Small intestine (tissue), 7 donors: ENCODE measurements around the gene VLDLR. TPM values are rescaled to one million over a fixed set of nuclear protein-coding genes. Genes with fewer than 3 reads are reported as not detected.
A peak's percentile ranks its signal among the peaks of the same experiment; 100 is the strongest.

Experiments
- DNase-seq, 2 donors: peaks; one replicate each; pipeline versions ENCODE4 v3.0.0 to v3.0.0-alpha.2; 2013
- FAIRE-seq: peaks from 2 replicates; lab custom pipeline; 2012; peaks lifted over from hg19 to GRCh38; lab: Jason Lieb, UNC
- H3K27ac ChIP-seq, 3 donors: one replicate each; pipeline ENCODE4 v1.5.1; 2013; ENCODE audit warnings: low read length in 2 of 3, mild to moderate bottlenecking in 2 of 3, control low read depth in 1 of 3, inconsistent platforms in 1 of 3, low read depth in 1 of 3, moderate library complexity in 1 of 3
- H3K27me3 ChIP-seq, 3 donors: one replicate each; pipeline ENCODE4 v1.6.1; 2013; ENCODE audit warnings: low read length in 3 of 3, inconsistent platforms in 1 of 3; ENCODE audit not compliant: control insufficient read depth in 3 of 3, insufficient read depth in 3 of 3
- H3K36me3 ChIP-seq, 3 donors: one replicate each; pipeline ENCODE4 v1.6.1; 2013; ENCODE audit warnings: low read length in 3 of 3, inconsistent platforms in 1 of 3, low read depth in 1 of 3, mild to moderate bottlenecking in 1 of 3, moderate library complexity in 1 of 3; ENCODE audit not compliant: control insufficient read depth in 3 of 3, insufficient read depth in 2 of 3
- H3K4me1 ChIP-seq, 3 donors: one replicate each; pipeline ENCODE4 v1.6.1; 2013; ENCODE audit warnings: low read length in 2 of 3, inconsistent platforms in 1 of 3, low read depth in 1 of 3, mild to moderate bottlenecking in 1 of 3, moderate library complexity in 1 of 3; ENCODE audit not compliant: control insufficient read depth in 3 of 3, insufficient read depth in 2 of 3
- H3K4me3 ChIP-seq, 3 donors: one replicate each; pipeline ENCODE4 v1.5.1; 2013; ENCODE audit warnings: low read length in 3 of 3, control low read depth in 1 of 3, inconsistent platforms in 1 of 3, low read depth in 1 of 3, mild to moderate bottlenecking in 1 of 3, moderate library complexity in 1 of 3
- H3K9me3 ChIP-seq, 2 donors: one replicate each; pipeline ENCODE4 v1.6.1; 2013; ENCODE audit warnings: low read depth in 1 of 2, low read length in 1 of 2; ENCODE audit not compliant: control insufficient read depth in 2 of 2, insufficient read depth in 1 of 2
- WGBS, 3 donors: extraction: QIAGEN DNeasy Blood & Tissue Kit; methylation state at CpG; one replicate each; pipeline ENCODE4 v1.1.7; 2013; 5-methylcytosine and 5-hydroxymethylcytosine counted together
- polyA plus RNA-seq, 4 donors: library from polyadenylated mRNA; stranded (reverse) in 3 of 4; unstranded in 1 of 4; fragments of 200-250 nt in 3 of 4; fragments of 120-200 nt in 1 of 4; gene quantifications; one replicate each; pipeline versions ENCODE4 v1.2.1 to v1.2.3, GENCODE V29; 2013
- donor health status: healthy with polysubstance abuse.
- donor health status: control.
- donor health status: control.
- donor health status: Bipolar disorder and iron deficiency.
- donor health status: healthy.

Gene VLDLR
- polyA plus RNA-seq, 4 donors = 0.81 to 2.4 (median 2.1) TPM; not detected in 1

DNA sequence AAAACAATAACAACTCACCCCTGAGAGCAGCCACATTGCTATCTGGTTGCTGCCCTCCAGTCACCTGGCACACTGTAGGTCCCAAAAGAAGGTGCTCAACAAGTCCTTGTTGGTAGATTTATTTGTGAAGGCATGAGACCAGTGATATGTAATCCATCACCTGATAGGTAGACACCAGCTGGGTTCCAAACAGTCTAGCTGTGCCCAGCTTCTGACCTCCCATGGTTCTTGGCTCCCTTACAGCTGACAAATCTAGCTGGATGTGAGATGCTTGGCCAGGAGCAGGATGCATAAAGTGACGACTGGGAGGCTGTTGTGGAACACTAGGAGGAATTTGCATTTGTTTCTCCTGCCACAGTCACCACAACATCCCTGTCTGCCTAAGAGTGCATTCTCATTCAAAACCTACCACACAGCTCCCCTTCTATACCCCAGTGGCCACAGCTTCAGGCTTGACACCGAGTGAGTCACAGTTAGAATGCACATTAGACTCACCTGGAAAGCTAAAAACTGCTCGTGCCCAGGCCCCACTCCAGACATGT, 7.8 kb upstream of the VLDLR start:
- Histone ChIP-seq H3K36me3 (no peaks in the 10 kb centered on the region), H3K4me1 (no peaks in the 10 kb centered on the region), H3K4me3 (no peak overlapping the region), H3K27me3 (peaks cover 0 to 13% (median 7%) of the 10 kb centered on the region in 3 donors), H3K9me3 (no peaks in the 10 kb centered on the region), H3K27ac (no peak overlapping the region)
- 58 to 83% (median 70%) methylated on average over 3 of the region's 3 CpGs for WGBS, 3 donors
- DNase-seq (no peak), FAIRE-seq (no peak)

DNA sequence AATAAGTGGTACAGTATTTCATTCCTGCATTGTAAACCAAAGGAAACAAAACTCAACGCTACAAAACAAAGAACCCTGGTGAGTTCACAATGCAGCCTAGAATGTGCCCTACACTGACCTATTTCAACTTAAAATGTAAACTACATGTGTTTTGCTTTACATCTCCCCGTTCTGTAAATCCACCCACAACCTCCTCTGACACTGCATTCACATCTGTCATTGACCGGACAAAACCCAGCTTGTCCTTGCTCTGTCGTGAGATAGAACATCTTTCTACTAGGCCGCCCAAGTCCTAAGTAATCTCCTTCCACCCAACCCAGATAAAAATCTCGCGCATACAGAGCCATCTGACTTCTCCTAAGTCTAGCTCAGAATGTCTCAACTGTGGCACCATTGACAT, 6.1 kb upstream of the VLDLR start:
- Histone ChIP-seq H3K9me3 (no peaks in the 10 kb centered on the region), H3K4me1 (no peaks in the 10 kb centered on the region), H3K27me3 (peaks cover 0 to 30% (median 8%) of the 10 kb centered on the region in 3 donors), H3K27ac (no peak overlapping the region), H3K4me3 (no peak overlapping the region), H3K36me3 (no peaks in the 10 kb centered on the region)
- DNase-seq (no peak), FAIRE-seq (no peak)
- WGBS, 3 donors = 77 to 87% (median 82%) methylated on average over 7 of the region's 7 CpGs

DNA sequence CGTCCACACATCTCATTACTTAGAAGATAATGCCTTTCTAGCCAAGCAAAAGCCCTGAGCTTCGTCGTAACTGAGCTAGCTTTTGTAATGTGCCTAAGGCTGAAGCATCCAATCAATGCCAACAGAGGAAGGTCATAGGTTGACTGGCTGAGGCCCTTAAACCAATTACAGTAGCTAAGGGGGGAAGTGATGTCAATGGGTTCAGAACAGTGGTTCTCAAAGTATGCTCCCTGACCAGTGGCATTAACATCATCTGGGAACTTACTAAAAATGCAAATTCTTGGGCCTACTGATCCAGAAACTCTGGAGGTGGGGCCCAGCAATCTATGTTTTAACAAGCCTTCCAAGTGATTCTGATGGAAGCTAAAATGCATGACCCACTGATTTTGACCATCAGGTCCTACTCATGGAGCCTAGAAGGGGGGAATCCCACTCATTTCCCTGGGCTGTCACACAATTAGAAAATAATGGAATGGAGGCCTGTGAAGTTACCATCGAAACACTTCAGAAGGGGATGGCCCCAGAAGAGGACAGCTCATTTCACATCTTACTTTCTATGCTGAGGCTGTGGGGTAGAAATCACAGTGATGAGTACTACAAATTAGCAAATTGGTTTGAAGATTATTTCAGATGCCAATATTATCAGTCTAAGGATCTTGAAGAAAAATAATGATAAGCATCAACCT, 4.8 kb upstream of the VLDLR start:
- FAIRE-seq (no peak), DNase-seq (no peak)
- Histone ChIP-seq H3K9me3 (no peaks in the 10 kb centered on the region), H3K27me3 (peaks cover 0 to 38% (median 8%) of the 10 kb centered on the region in 3 donors), H3K4me3 (no peak overlapping the region), H3K27ac (no peak overlapping the region), H3K4me1 (no peaks in the 10 kb centered on the region), H3K36me3 (no peaks in the 10 kb centered on the region)
- WGBS, 3 donors = 88 to 91% (median 88%) methylated on average over 4 of the region's 4 CpGs

DNA sequence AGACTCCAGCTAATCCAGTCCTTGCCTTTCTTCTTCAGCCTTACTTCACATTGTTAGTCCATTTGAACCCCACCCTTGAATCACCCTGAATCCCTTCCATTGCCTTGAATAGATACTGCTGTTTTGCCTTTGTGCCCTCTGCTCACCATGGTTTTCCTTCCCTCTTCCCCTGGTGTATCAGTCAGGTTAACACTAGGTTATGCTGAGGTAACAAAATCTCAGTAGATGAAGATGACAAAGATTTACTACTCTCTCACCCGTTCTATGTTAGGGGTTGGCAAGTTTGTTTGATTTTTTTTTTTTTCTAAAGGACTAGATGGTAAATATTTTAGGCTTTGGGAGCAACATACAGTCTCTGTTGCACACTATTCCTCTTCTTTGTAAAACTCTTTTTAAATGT, 3.3 kb upstream of the VLDLR start:
- FAIRE-seq (no peak), DNase-seq (no peak)
- no peaks in the 10 kb centered on the region for H3K9me3 ChIP-seq
- H3K27ac ChIP-seq = no peak overlapping the region
- no peaks in the 10 kb centered on the region for H3K36me3 ChIP-seq
- H3K27me3 ChIP-seq = peaks cover 0 to 50% (median 8%) of the 10 kb centered on the region in 3 donors
- H3K4me1 ChIP-seq = peaks cover 0 to 6% (median 2%) of the 10 kb centered on the region in 3 donors
- H3K4me3 ChIP-seq = no peak overlapping the region
- WGBS, 3 donors = 82 to 92% (median 86%) methylated on average over 1 of the region's 1 CpG

DNA sequence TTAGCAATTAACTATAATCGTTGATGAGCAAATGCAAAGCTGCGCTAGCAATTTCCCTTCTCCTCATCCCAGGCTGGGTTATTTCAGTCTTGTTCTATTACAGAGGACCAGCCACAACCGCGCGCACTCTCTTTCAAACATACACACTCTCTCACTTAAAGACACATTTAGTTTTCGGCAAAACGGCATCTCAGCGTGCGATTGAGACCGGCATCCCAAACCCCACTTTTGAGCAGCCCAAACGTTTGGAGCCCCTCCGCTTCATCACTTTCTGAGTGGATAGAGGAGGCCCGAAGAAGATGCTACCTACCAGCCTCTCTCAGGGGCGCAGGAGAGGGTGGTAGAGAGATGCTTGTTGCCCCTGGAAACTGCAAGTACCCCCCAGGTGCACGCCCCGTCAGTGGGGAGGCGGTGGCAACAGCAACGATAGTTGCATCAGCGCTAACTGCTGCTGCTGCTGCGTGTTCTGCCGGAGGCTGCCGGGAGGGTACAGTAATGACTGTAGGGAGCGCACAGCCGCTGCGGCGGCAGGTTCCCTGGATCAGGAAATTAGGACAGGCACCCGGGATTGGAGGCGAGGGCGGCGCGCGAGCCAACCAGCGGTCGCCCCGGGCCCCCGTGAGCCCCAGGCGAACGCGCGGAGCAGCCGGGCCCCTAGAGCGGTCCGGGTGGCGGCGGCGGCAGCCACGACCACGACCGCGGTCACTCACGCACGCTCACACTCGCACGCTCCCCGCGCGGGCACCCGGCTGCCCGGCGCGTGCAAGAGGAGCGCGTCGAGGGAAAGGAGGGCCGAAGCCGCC, 467 bp upstream of the VLDLR start:
- Histone ChIP-seq H3K27me3 (peaks cover 0 to 62% (median 8%) of the 10 kb centered on the region in 3 donors), H3K9me3 (no peaks in the 10 kb centered on the region), H3K27ac (no peak overlapping the region), H3K4me3 (peak overlapping the region; percentile 27 to 71 (median 48)), H3K36me3 (no peaks in the 10 kb centered on the region), H3K4me1 (peaks cover 0 to 8% (median 2%) of the 10 kb centered on the region in 3 donors)
- FAIRE-seq (no peak), DNase-seq (peak in 1 of 2 donors; percentile 63)
- WGBS, 3 donors = 4 to 9% (median 7%) methylated on average over 39 to 66 of the region's 66 CpGs

DNA sequence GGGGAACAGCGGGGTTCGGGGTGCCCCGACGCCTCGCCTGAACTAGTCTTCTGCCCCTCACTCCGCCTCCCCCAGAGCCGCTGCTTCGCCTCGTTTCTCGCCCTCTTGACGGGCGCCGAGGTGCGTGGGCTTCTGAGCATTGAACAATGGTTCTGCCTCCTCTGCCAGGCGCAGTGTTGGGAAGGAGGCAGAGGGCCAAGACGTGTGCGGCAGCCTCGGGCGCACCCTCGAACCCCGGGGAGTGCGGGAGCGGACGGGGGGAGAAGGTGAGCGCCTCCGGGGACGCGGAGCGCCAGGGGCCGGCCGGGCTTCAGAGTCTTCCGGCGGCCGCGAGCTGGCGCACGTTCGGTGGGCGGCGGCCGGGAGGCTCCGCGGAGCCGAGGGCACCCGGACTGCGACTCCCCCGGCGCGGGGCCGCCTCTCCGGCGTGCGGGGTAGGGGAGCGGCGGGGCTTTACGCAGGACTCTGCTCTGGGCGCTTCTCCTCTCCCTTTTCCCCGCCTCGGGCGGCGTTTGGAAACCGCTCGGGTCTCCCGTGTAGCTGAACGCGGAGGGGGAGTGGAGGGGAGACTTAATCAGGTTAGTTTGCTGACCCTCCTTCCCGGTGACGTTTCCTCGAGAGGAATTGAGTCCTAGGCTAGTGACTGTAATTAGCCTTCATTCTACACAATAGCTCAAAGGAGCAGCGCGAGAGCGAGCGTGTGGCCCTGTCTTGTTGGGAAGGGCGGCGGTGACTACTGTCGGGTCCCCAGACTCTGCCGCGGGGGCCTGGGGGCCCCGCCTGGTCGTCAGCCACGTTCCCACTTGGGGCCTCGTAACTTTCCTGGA, 1.1 kb downstream of the VLDLR start:
- peak overlapping the region in 2 of 3 donors; percentile 12 to 23 for H3K27ac ChIP-seq
- peaks cover 0 to 8% (median 2%) of the 10 kb centered on the region in 3 donors for H3K4me1 ChIP-seq
- H3K9me3 ChIP-seq = no peaks in the 10 kb centered on the region
- FAIRE-seq (no peak), DNase-seq (no peak)
- no peaks in the 10 kb centered on the region for H3K36me3 ChIP-seq
- H3K4me3 ChIP-seq = peak overlapping the region; percentile 48 to 71 (median 56)
- peaks cover 0 to 64% (median 5%) of the 10 kb centered on the region in 3 donors for H3K27me3 ChIP-seq
- WGBS, 3 donors = 1 to 2% (median 1%) methylated on average over 71 to 82 of the region's 82 CpGs

DNA sequence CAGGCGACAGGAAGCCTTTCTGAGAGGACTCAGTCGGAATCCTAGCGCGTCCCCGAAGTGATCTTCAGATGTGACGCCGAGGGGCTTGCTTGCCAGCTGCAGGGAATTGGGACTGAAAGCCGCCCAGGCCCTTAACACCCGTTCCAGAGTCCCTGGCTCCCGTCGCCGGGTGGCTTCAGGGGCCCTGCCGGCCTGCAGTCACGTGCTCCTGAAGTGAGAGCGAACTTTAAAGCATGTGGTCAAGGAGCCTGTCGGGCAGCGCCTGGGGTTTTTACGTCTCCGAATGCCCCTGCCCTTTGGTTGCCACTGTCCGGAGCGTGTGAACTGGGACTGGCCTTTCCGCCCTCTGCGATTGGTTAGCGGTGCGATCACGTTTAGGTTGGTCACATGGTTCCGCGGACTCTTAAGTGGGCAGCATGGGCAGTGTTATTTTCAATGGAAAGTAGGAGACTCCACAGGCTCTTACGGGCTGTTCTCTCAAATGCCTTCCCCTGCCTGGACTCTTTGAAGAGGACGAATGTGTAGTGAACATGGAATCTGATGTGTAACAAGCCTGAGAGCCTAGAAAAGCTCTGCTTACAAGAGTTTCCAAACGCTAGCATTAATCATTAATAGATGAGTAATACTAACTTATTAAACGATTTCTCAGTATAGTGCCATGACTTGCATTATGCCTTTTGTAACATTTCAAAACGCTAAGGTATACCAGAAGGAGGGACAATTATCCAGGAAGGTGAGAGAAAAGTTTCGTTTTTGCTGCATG, 1.9 kb downstream of the VLDLR start:
- Histone ChIP-seq H3K27me3 (peaks cover 0 to 63% (median 3%) of the 10 kb centered on the region in 3 donors), H3K4me3 (peak overlapping the region in 2 of 3 donors; percentile 48 to 56), H3K27ac (peak overlapping the region in 2 of 3 donors; percentile 12 to 23), H3K9me3 (no peaks in the 10 kb centered on the region), H3K36me3 (no peaks in the 10 kb centered on the region), H3K4me1 (peaks cover 0 to 8% (median 2%) of the 10 kb centered on the region in 3 donors)
- FAIRE-seq = no peak
- WGBS, 3 donors = 8 to 16% (median 14%) methylated on average over 34 of the region's 34 CpGs
- peak in 1 of 2 donors; percentile 37 for DNase-seq
